ENCODE results near the gene CRYAB.

CRYAB gene

DNA sequence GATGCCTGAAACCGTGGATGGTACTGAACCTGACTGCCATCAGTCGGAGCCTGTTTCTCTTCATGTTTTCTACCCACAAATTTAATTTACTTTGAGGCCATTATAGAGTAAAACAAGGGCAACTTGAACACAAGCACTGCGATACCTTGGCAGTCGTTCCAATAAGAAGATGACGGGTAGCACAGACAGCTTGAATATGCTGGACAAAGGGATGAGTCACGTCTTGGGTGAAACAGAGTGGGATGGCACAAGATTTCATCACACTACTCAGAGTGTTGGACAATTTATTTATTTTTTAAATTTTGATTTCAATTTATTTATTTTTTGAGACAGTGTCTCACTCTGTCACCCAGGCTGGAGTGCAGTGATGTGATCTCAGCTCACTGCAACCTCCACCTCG is 31.3 kb upstream of the CRYAB start:
- TF ChIP-seq, protein P1, sequence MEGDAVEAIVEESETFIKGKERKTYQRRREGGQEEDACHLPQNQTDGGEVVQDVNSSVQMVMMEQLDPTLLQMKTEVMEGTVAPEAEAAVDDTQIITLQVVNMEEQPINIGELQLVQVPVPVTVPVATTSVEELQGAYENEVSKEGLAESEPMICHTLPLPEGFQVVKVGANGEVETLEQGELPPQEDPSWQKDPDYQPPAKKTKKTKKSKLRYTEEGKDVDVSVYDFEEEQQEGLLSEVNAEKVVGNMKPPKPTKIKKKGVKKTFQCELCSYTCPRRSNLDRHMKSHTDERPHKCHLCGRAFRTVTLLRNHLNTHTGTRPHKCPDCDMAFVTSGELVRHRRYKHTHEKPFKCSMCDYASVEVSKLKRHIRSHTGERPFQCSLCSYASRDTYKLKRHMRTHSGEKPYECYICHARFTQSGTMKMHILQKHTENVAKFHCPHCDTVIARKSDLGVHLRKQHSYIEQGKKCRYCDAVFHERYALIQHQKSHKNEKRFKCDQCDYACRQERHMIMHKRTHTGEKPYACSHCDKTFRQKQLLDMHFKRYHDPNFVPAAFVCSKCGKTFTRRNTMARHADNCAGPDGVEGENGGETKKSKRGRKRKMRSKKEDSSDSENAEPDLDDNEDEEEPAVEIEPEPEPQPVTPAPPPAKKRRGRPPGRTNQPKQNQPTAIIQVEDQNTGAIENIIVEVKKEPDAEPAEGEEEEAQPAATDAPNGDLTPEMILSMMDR (IDR thresholded peaks at IDR 0.05; ENCODE audit: low read depth, low read length, missing control alignments): no peak
- in situ Hi-C loops (cut with HindIII; ENCODE audit: low sequenced_read_pairs): no loop called here
- DNase-seq (ENCODE audit: low read depth): no peak
- H3K4me3 ChIP-seq (ENCODE audit: low read depth, low read length): no peak overlapping the region

DNA sequence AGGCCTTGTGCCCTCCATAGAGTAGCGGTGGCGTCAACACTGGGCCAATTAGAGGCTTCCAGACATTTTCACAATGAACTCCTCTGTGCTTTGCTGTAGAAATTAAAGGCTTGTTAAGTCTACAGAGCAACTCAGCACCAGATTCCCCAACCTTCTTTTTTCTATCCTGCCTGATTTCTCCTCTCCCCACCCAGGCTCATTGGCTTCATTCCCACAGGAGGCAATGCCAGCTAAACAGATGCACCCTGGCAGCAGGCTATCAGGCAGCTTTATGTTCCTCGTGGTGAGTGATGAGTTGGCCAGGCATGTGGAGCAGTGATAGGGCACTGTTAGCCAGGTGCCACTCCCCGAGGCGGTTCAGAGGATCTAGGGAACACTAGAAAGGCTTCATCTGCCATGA is 30.4 kb upstream of the CRYAB start:
- DNase-seq (ENCODE audit: low read depth): no peak
- H3K4me3 ChIP-seq (ENCODE audit: low read depth, low read length): no peak overlapping the region
- TF ChIP-seq, protein P1 (IDR thresholded peaks at IDR 0.05; ENCODE audit: low read depth, low read length, missing control alignments): no peak
- in situ Hi-C loops (cut with HindIII; ENCODE audit: low sequenced_read_pairs): no loop called here

DNA sequence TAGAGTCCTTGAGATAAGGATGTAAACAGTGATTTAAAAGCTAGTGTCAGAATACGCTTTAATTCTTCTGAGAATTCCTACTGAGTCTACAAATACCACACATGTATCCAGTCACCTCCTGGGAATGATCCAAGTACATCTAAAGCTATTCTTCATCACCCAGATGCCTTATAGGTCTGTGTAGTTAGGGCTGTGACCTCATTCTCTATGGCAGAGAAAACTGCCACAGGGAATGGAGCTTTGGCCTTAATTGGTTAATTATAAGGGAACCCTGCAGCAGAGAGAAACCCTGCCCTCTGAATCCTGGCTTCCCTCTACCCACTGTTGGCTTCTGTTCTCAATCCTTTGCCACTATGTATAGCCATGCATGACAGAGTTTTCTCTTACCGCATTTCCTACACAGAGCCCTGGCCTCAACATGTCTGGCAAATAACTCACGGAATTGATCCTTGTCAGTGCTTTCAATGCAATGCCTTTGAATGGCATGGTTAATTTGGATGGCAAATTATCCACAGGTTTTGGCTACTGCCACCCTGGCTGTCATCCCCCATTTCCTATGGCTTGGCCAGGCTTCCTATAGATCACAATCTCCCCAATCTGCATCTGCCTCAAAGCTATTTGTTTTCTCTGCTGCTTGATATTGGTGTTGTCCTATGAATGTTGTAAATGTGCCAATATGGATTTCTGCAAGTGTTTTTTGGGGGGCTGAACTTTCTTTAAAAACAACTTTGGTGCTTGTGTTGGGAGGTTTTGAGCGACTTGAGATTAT is 28.4 kb upstream of the CRYAB start:
- TF ChIP-seq, protein P1 (IDR thresholded peaks at IDR 0.05; ENCODE audit: low read depth, low read length, missing control alignments): no peak
- H3K4me3 ChIP-seq (ENCODE audit: low read depth, low read length): no peak overlapping the region
- in situ Hi-C loops (cut with HindIII; ENCODE audit: low sequenced_read_pairs): no loop called here
- peak; percentile 85 for DNase-seq (ENCODE audit: low read depth)

DNA sequence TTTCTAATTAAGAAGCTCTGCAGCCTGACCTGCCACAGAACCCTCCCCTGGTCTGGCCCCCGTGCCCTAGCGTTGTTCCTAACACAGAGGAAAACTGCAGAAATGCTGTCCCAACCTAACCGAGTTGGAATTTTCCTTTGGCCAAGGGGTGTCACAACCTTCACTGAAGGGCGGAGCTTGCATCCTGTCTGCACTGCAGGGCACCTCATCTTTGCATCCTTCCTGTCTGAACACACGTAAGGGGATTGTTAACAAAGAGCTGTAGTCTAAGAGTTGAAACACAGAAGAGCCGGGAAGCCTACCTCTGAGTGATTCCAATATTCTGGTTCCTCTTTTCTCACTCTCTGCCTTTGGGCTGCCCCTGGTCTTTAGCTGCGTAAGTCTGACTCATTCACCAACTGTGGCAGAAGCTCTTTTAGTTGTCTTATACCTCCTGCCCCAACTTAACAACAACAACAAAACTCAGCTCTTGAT is 27.2 kb upstream of the CRYAB start:
- peak overlapping the region; percentile 56 for H3K4me3 ChIP-seq (ENCODE audit: low read depth, low read length)
- TF ChIP-seq, protein P1 (IDR thresholded peaks at IDR 0.05; ENCODE audit: low read depth, low read length, missing control alignments): no peak
- in situ Hi-C loops (cut with HindIII; ENCODE audit: low sequenced_read_pairs): no loop called here
- DNase-seq (ENCODE audit: low read depth): no peak

DNA sequence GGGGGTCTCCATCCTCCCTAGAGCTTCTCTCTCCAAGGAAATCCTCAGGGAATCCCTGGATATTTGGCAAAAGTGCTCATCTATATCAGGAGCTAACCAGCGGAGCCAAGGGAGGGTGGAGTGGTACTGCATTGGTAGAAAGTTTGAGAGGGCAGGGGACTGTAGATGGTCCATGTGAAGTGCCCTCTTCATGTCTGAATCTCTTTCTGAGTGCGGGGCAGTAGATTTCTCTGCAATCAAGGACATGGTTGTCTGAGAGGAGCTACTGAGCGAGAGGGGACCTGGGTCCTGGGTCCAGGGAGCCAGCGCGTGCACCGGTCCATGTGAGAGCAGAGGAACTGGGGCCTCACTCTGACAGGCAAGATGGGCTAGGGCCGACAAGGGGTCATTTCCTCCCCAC is 26.3 kb upstream of the CRYAB start:
- DNase-seq (ENCODE audit: low read depth): no peak
- in situ Hi-C loops (cut with HindIII; ENCODE audit: low sequenced_read_pairs): no loop called here
- TF ChIP-seq, protein P1 (IDR thresholded peaks at IDR 0.05; ENCODE audit: low read depth, low read length, missing control alignments): no peak
- H3K4me3 ChIP-seq (ENCODE audit: low read depth, low read length): peak overlapping the region; percentile 56

- H3K4me3 ChIP-seq (ENCODE audit: low read depth, low read length): peak overlapping the region; percentile 56
- TF ChIP-seq, protein P1 (IDR thresholded peaks at IDR 0.05; ENCODE audit: low read depth, low read length, missing control alignments): no peak
- DNase-seq (ENCODE audit: low read depth): no peak
- in situ Hi-C loops (cut with HindIII; ENCODE audit: low sequenced_read_pairs): no loop called here
Measured at GRCh38 chr11:111937461-111937769, 25.8 kb upstream of the CRYAB start.
